Left lung (tissue), 10 donors: ENCODE measurements around the gene ANKMY1. TPM values are rescaled to one million over a fixed set of nuclear protein-coding genes. Genes with fewer than 3 reads are reported as not detected.
A peak's percentile ranks its signal among the peaks of the same experiment; 100 is the strongest.

ENCODE experiments used
- ATAC-seq: fragments of 200-7000 bp; cut with Tn5 transposase; one replicate; pipeline ENCODE4 v1.9.1; 2020; ENCODE audit warnings: moderate library complexity
- DNase-seq, 4 donors: peaks; one replicate each; pipeline ENCODE4 v3.0.0-alpha.2; 2013 to 2020
- H3K27ac ChIP-seq, 2 donors: fragments of 200-600 bp; sonication (generic) in 1 of 2; one replicate each; pipeline versions ENCODE4 v1.5.0 to v1.8.0; 2020 to 2021
- H3K27me3 ChIP-seq, 2 donors: fragments of 200-600 bp; sonication (generic) in 1 of 2; one replicate each; pipeline versions ENCODE4 v1.5.0 to v1.8.0; 2020 to 2021
- H3K36me3 ChIP-seq, 2 donors: fragments of 200-600 bp; sonication (generic) in 1 of 2; one replicate each; pipeline versions ENCODE4 v1.5.0 to v1.8.0; 2020 to 2021
- H3K4me1 ChIP-seq, 2 donors: fragments of 200-600 bp; one replicate each; pipeline ENCODE4 v1.8.0; 2021
- H3K4me3 ChIP-seq, 2 donors: fragments of 200-600 bp; sonication (generic) in 1 of 2; one replicate each; pipeline versions ENCODE4 v1.5.0 to v1.8.0; 2020 to 2021; ENCODE audit warnings: mild to moderate bottlenecking in 1 of 2
- H3K9me3 ChIP-seq, 2 donors: fragments of 200-600 bp; sonication (generic) in 1 of 2; one replicate each; pipeline versions ENCODE4 v1.5.0 to v1.8.0; 2020 to 2021
- CTCF ChIP-seq, 2 donors: fragments of 200-600 bp; sonication (generic) in 1 of 2; IDR thresholded peaks; one replicate each; pipeline versions ENCODE4 v1.5.0 to v1.8.0; 2021; ENCODE audit warnings: antibody characterized with exemption in 2 of 2
- intact Hi-C, 2 donors: fragments of 100-400 bp; cut with DNase I; formaldehyde crosslinking; loops; one replicate each; pipeline versions ENCODE4 v1.11.2 to v1.14.2; 2022
- polyA plus RNA-seq, 6 donors: library from polyadenylated mRNA; unstranded; fragments of 120-200 nt; gene quantifications; one replicate each; pipeline ENCODE4 v1.2.1, GENCODE V29; 2013; ENCODE audit not compliant: insufficient read length in 6 of 6
- total RNA-seq, 2 donors: library from RNA; stranded (reverse); fragmentation: NEBNext Ultra II Directional; extraction: Animal tissue kit (Norgen Biotek cat#: 25700); gene quantifications; one replicate each; pipeline ENCODE4 v1.2.1, GENCODE V29; 2021
- donor health status: DM: no; HTN: yes; CAD: no.
- donor health status: DM: no; HTN: no; CAD: no.

ANKMY1 gene
- total and polyA plus RNA-seq, 8 donors: 11.8 to 20.1 (median 15.1) TPM

GRCh38 chr2:240448387-240449274 lies 109.2 kb downstream of the ANKMY1 start:
- ATAC-seq (no peak), DNase-seq (no peak)
- no peak overlapping the region for H3K27ac ChIP-seq
- no peaks in the 10 kb centered on the region for H3K9me3 ChIP-seq
- peaks cover 0 to 74% of the 10 kb centered on the region in 2 donors for H3K27me3 ChIP-seq
- no peak overlapping the region for H3K4me3 ChIP-seq
- intact Hi-C loops: no loop called here
- H3K36me3 ChIP-seq: no peaks in the 10 kb centered on the region
- TF ChIP-seq CTCF (IDR thresholded peaks at IDR 0.05): no peak
- peaks cover 0 to 11% of the 10 kb centered on the region in 2 donors for H3K4me1 ChIP-seq

- DNase-seq: no peak
- peaks cover 0 to 11% of the 10 kb centered on the region in 2 donors for H3K4me1 ChIP-seq
These were observed 109.9 kb downstream of the ANKMY1 start for GRCh38 chr2:240447934-240448333.

GRCh38 chr2:240447331-240447730 lies 110.5 kb downstream of the ANKMY1 start:
- intact Hi-C loops: no loop called here
- no peak for DNase-seq
- peaks cover 0 to 9% of the 10 kb centered on the region in 2 donors for H3K4me1 ChIP-seq

More at GRCh38 chr2:240447934-240448333, 109.9 kb downstream of the ANKMY1 start:
- TF ChIP-seq CTCF (IDR thresholded peaks at IDR 0.05): no peak
- Histone ChIP-seq H3K27ac (no peak overlapping the region), H3K4me3 (no peak overlapping the region), H3K27me3 (peaks cover 0 to 69% of the 10 kb centered on the region in 2 donors), H3K9me3 (no peaks in the 10 kb centered on the region), H3K36me3 (no peaks in the 10 kb centered on the region)
- no peak for ATAC-seq
- intact Hi-C loops: no loop called here

GRCh38 chr2:240446664-240447175 lies 111.1 kb downstream of the ANKMY1 start:
- intact Hi-C loops: no loop called here
- DNase-seq (peak in 1 of 4 donors; percentile 61), ATAC-seq (no peak)
- Histone ChIP-seq H3K4me1 (peaks cover 0 to 3% of the 10 kb centered on the region in 2 donors), H3K4me3 (no peak overlapping the region), H3K36me3 (no peaks in the 10 kb centered on the region), H3K9me3 (no peaks in the 10 kb centered on the region), H3K27ac (no peak overlapping the region), H3K27me3 (peaks cover 0 to 56% of the 10 kb centered on the region in 2 donors)
- no peak for TF ChIP-seq CTCF (IDR thresholded peaks at IDR 0.05)

More at GRCh38 chr2:240447331-240447730, 110.5 kb downstream of the ANKMY1 start:
- no peaks in the 10 kb centered on the region for H3K36me3 ChIP-seq
- H3K4me3 ChIP-seq: no peak overlapping the region
- no peak for ATAC-seq
- no peak for TF ChIP-seq CTCF (IDR thresholded peaks at IDR 0.05)
- H3K9me3 ChIP-seq: no peaks in the 10 kb centered on the region
- peaks cover 0 to 63% of the 10 kb centered on the region in 2 donors for H3K27me3 ChIP-seq
- no peak overlapping the region for H3K27ac ChIP-seq

GRCh38 chr2:240445961-240446663 lies 111.7 kb downstream of the ANKMY1 start:
- Histone ChIP-seq H3K4me1 (no peaks in the 10 kb centered on the region), H3K4me3 (no peak overlapping the region), H3K36me3 (no peaks in the 10 kb centered on the region), H3K27ac (no peak overlapping the region), H3K27me3 (peaks cover 0 to 50% of the 10 kb centered on the region in 2 donors), H3K9me3 (no peaks in the 10 kb centered on the region)
- intact Hi-C loops: no loop called here
- DNase-seq (peak in 1 of 4 donors; percentile 60), ATAC-seq (no peak)
- no peak for TF ChIP-seq CTCF (IDR thresholded peaks at IDR 0.05)
